ENCODE data around the gene ACTG2. TPM values are rescaled to one million over a fixed set of nuclear protein-coding genes. Genes with fewer than 3 reads are reported as not detected.

The ACTG2 gene
- total and polyA plus RNA-seq, 10 of the 15 experiments (the other 5 are each of a cell fraction or from before 2014, with no cell fraction given) = 0.06 to 0.97 (median 0.12) TPM; not detected in 7

DNA sequence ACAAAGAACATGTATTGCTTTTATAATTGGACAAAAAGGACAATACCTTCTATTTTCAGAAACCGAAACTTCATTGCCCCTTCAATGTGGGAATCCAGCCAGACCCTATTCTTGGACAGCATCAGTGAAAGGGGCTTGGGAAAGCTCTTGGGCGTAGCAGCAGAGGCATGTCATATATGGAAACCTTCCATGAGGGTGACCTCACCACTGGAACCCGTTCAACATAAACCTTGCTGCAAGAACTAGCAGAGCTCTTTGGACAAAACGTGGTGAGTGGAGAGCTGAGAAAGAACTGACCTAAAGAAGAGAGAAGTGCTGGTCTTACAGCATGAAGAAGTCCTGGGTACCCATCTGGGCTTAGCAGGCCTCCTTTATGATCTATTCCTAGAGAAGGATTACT lies 22.7 kb upstream of the ACTG2 start (continued):
- TF ChIP-seq, protein P1, sequence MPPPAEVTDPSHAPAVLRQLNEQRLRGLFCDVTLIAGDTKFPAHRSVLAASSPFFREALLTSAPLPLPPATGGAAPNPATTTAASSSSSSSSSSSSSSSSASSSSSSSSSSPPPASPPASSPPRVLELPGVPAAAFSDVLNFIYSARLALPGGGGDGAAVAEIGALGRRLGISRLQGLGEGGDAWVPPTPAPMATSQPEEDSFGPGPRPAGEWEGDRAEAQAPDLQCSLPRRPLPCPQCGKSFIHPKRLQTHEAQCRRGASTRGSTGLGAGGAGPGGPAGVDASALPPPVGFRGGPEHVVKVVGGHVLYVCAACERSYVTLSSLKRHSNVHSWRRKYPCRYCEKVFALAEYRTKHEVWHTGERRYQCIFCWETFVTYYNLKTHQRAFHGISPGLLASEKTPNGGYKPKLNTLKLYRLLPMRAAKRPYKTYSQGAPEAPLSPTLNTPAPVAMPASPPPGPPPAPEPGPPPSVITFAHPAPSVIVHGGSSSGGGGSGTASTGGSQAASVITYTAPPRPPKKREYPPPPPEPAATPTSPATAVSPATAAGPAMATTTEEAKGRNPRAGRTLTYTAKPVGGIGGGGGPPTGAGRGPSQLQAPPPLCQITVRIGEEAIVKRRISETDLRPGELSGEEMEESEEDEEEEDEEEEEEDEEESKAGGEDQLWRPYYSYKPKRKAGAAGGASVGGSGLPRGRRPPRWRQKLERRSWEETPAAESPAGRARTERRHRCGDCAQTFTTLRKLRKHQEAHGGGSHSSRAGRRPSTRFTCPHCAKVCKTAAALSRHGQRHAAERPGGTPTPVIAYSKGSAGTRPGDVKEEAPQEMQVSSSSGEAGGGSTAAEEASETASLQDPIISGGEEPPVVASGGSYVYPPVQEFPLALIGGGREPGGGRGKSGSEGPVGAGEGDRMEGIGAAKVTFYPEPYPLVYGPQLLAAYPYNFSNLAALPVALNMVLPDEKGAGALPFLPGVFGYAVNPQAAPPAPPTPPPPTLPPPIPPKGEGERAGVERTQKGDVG (CRISPR knock-in tag; IDR thresholded peaks at IDR 0.05) = no peak

DNA sequence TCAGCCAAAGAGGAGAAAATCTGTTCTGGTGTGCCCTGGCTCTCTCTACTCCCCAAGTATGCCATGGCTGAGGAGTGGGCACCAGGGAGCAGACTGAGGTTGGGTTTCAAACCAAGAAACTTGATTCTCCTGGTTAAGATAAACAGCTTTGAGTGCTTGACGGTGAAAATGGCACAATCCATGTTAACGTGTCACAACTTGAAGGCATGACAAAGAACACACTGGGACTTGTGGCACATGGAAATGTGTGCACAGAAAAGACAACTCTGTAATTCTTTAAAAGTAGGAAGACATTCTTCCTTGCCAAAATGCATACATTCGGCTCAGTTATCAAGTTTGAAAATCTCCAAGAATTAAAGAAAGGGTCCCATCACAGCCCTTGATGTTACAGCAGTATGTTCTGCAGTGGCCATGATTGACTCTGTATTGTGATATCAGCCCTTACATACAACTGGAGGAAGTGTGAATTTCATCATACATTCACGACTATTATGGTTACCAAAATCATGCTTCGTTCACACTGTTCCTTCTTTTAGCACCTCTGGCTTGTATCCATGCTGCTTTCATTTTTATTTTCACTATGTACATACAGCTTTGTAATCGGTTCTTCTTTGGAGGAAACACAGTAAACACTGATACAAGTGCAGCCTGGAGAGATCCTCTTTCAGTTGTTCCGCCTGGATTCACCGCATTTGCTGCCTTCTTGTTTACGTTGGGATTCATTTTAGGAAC lies 15.6 kb upstream of the ACTG2 start:
- Histone ChIP-seq H3K9ac (ENCODE audit: control insufficient read depth, insufficient read depth, low read length) (no peak overlapping the region), H3K79me2 (ENCODE audit: control insufficient read depth, insufficient read depth, low read length) (no peaks in the 10 kb centered on the region), H3K4me1 (ENCODE audit: control insufficient read depth, insufficient read depth, low read length) (no peaks in the 10 kb centered on the region), H2AFZ (ENCODE audit: control insufficient read depth, low read depth, low read length) (peak overlapping the region; percentile 76), H3K4me2 (ENCODE audit: control insufficient read depth, insufficient read depth) (peak overlapping the region; percentile 44), H3K9me3 (replicated peaks; ENCODE audit: control insufficient read depth, insufficient read depth, low read length) (no peaks in the 10 kb centered on the region), H3K36me3 (ENCODE audit: control insufficient read depth in 2 of 2, insufficient read depth in 2 of 2, low read length in 1 of 2) (no peaks in the 10 kb centered on the region), H3K4me3 (0 out of 2 replicates have a peak overlapping the region, but pooled peaks have one; percentile 3), H3K27me3 (replicated peaks in 1 of 2; ENCODE audit: control insufficient read depth in 2 of 2, insufficient read depth in 2 of 2, low read length in 1 of 2) (no peaks in the 10 kb centered on the region), H4K20me1 (ENCODE audit: control insufficient read depth, insufficient read depth) (no peaks in the 10 kb centered on the region), H3K27ac (ENCODE audit: control insufficient read depth, insufficient read depth) (no peak overlapping the region)
- RAD21 ChIA-PET (ENCODE audit: unreplicated experiment) = no interaction called here
- BruUV-seq (replicated peaks) = no TSS peak
- DNase-seq (ENCODE audit: low read depth, low spot score) = no peak
- in situ Hi-C loops (cut with MboI) (no loop called here), intact Hi-C loops (cut with micrococcal nuclease; ENCODE audit: unreplicated experiment) (no loop called here)
- SMC1A ChIA-PET (ENCODE audit: uncharacterized antibody, unreplicated experiment) = interaction anchor here (0.5 kb wide), 1 partner anchor 273 kb away, joined by 3 read pairs; no protein-coding TSS in a partner anchor
- FAIRE-seq = peak; percentile 87
- POLR2A ChIA-PET = no interaction called here
- CTCF ChIA-PET = no interaction called here
- peak; percentile 73 for ATAC-seq
- TF ChIP-seq, protein P2, sequence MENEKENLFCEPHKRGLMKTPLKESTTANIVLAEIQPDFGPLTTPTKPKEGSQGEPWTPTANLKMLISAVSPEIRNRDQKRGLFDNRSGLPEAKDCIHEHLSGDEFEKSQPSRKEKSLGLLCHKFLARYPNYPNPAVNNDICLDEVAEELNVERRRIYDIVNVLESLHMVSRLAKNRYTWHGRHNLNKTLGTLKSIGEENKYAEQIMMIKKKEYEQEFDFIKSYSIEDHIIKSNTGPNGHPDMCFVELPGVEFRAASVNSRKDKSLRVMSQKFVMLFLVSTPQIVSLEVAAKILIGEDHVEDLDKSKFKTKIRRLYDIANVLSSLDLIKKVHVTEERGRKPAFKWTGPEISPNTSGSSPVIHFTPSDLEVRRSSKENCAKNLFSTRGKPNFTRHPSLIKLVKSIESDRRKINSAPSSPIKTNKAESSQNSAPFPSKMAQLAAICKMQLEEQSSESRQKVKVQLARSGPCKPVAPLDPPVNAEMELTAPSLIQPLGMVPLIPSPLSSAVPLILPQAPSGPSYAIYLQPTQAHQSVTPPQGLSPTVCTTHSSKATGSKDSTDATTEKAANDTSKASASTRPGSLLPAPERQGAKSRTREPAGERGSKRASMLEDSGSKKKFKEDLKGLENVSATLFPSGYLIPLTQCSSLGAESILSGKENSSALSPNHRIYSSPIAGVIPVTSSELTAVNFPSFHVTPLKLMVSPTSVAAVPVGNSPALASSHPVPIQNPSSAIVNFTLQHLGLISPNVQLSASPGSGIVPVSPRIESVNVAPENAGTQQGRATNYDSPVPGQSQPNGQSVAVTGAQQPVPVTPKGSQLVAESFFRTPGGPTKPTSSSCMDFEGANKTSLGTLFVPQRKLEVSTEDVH (IDR thresholded peaks at IDR 0.05; ENCODE audit: low read depth, partially characterized antibody) = no peak
- TF ChIP-seq, protein P3, sequence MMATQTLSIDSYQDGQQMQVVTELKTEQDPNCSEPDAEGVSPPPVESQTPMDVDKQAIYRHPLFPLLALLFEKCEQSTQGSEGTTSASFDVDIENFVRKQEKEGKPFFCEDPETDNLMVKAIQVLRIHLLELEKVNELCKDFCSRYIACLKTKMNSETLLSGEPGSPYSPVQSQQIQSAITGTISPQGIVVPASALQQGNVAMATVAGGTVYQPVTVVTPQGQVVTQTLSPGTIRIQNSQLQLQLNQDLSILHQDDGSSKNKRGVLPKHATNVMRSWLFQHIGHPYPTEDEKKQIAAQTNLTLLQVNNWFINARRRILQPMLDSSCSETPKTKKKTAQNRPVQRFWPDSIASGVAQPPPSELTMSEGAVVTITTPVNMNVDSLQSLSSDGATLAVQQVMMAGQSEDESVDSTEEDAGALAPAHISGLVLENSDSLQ (IDR thresholded peaks at IDR 0.05) = 0 out of 2 replicates have a peak, but pooled peaks have one; percentile 22
- no peak for TF ChIP-seq HDAC6 (IDR thresholded peaks at IDR 0.05; ENCODE audit: unreplicated experiment)
- peak; percentile 23; the same call in 1 of the 2 replicates for TF ChIP-seq FOXK2 (IDR thresholded peaks at IDR 0.05)
- 0 out of 2 replicates have a peak, but pooled peaks have one; percentile 32 for TF ChIP-seq CREB1 (IDR thresholded peaks at IDR 0.05; ENCODE audit: low read depth)
- TF ChIP-seq SPI1 (IDR thresholded peaks at IDR 0.05; ENCODE audit: borderline replicate concordance, insufficient read depth, low read depth, low read length) = peak; percentile 41; the same call in 1 of the 2 replicates
- WGBS (ENCODE audit: insufficient coverage, insufficient replicate concordance, low lambda C conversion rate, missing lambda C conversion rate) = 42% methylated on average over 9 of the region's 9 CpGs
